Measurements from ENCODE around the gene SLC50A1. TPM values are rescaled to one million over a fixed set of nuclear protein-coding genes. Genes with fewer than 3 reads are reported as not detected.

The SLC50A1 gene
- total and polyA plus RNA-seq, 2 of the 8 experiments (the other 6 are each of a cell fraction or from before 2014, with no cell fraction given) = 36.5 to 90.8 TPM

- no peak overlapping the region for H3K23ac ChIP-seq (ENCODE audit: insufficient read length)
- H3K18ac ChIP-seq (ENCODE audit: extremely low read depth, low read length) = peak overlapping the region; percentile 84
- H2BK15ac ChIP-seq (ENCODE audit: low read length) = peak overlapping the region; percentile 100; the same call in 1 of the 2 replicates
- peak overlapping the region; percentile 46 for H4K5ac ChIP-seq (ENCODE audit: insufficient read length, low read depth, low read length)
- 0 out of 2 replicates have a peak overlapping the region, but pooled peaks have one; percentile 43 for H2BK20ac ChIP-seq (ENCODE audit: low read length)
- no peak overlapping the region for H3K56ac ChIP-seq (replicated peaks; ENCODE audit: insufficient read length, low read depth, low read length)
- peak overlapping the region; percentile 30 to 75 (median 72); a peak in 7 of 8 replicates for H3K4me3 ChIP-seq (ENCODE audit: extremely low read depth in 1 of 4, insufficient read depth in 2 of 4, low read depth in 3 of 4, low read length in 4 of 4)
- peaks cover 0 to 11% of the 10 kb centered on the region in 2 experiments; a peak in 2 of 4 replicates for H3K79me2 ChIP-seq (ENCODE audit: control insufficient read depth in 1 of 2, insufficient read depth in 2 of 2, low read length in 2 of 2)
- H3K27me3 ChIP-seq (replicated peaks in 1 of 4; ENCODE audit: control insufficient read depth in 3 of 4, extremely low read depth in 1 of 4, insufficient read depth in 3 of 4, low read length in 3 of 4) = no peaks in the 10 kb centered on the region
- no peak overlapping the region for H3K9ac ChIP-seq (replicated peaks in 1 of 4; ENCODE audit: extremely low read depth in 1 of 4, low read depth in 3 of 4, low read length in 3 of 4)
- ChIA-PET CTCF (ENCODE audit: partially characterized antibody) (interaction anchor here (0.5 to 12.4 kb wide), 36 partner anchors 8 to 309 kb away, joined by 3 to 215 read pairs (median 4); partner anchors contain the start of genes DPM3, EFNA1, EFNA4 and FLAD1), POLR2A (ENCODE audit: partially characterized antibody) (interaction anchor here (0.5 to 3.0 kb wide), 16 partner anchors 8 to 187 kb away, joined by 3 to 24 read pairs (median 4); partner anchors contain the start of gene SLC50A1)
- H3K27ac ChIP-seq (ENCODE audit: low read depth, low read length) = no peak overlapping the region
- peaks cover 5 to 19% (median 13%) of the 10 kb centered on the region in 4 experiments for H3K4me1 ChIP-seq (replicated peaks in 1 of 4; ENCODE audit: control insufficient read depth in 3 of 4, insufficient read depth in 4 of 4, low read length in 3 of 4)
- H2BK120ac ChIP-seq (replicated peaks; ENCODE audit: low read depth, low read length) = no peak overlapping the region
- peaks cover 0 to 10% (median 7%) of the 10 kb centered on the region in 4 experiments; a peak in 4 of 8 replicates for H3K36me3 ChIP-seq (ENCODE audit: control insufficient read depth in 2 of 4, insufficient read depth in 4 of 4, low read length in 3 of 4)
- H2AFZ ChIP-seq (ENCODE audit: low read length) = peak overlapping the region; percentile 89; the same call in 1 of the 2 replicates
- H2AK5ac ChIP-seq (ENCODE audit: low read depth, low read length) = no peak overlapping the region
- H3K9me3 ChIP-seq (ENCODE audit: insufficient read depth in 2 of 2, low read depth in 1 of 2, low read length in 1 of 2) = no peaks in the 10 kb centered on the region
- FAIRE-seq = peak; percentile 66
- H4K91ac ChIP-seq (replicated peaks; ENCODE audit: insufficient read length, low read length) = peak overlapping the region; percentile 75
- peak overlapping the region; percentile 60; the same call in 1 of the 2 replicates for H2BK5ac ChIP-seq (ENCODE audit: low read depth, low read length)
- peak overlapping the region; percentile 87; the same call in 1 of the 2 replicates for H2BK12ac ChIP-seq (ENCODE audit: low read depth, low read length)
- H3K14ac ChIP-seq (ENCODE audit: insufficient read length) = no peak overlapping the region
- H3K4me2 ChIP-seq (ENCODE audit: insufficient read depth in 1 of 2, low read depth in 2 of 2, low read length in 2 of 2) = peak overlapping the region; percentile 63 to 100
- DNase-seq (ENCODE audit: low read depth in 1 of 2, low spot score in 2 of 2) = peak in 1 of 2 experiments; percentile 96
- WGBS, 2 experiments (ENCODE audit: extremely low coverage in 1 of 2, insufficient coverage in 1 of 2, insufficient read length in 1 of 2, insufficient replicate concordance in 2 of 2, low coverage in 1 of 2, low lambda C conversion rate in 2 of 2, missing lambda C conversion rate in 1 of 2) = 6% methylated on average over 24 of the region's 28 CpGs; no CpG with 5 or more reads in 1 of the 2 experiments
- H3K23me2 ChIP-seq (ENCODE audit: low read depth, low read length) = peaks cover 11% of the 10 kb centered on the region
- no peaks in the 10 kb centered on the region for H3K79me1 ChIP-seq (ENCODE audit: low read depth, low read length)
- H4K20me1 ChIP-seq (replicated peaks in 1 of 2; ENCODE audit: control insufficient read depth in 1 of 2, insufficient read depth in 2 of 2, low read length in 2 of 2) = no peaks in the 10 kb centered on the region
- H4K8ac ChIP-seq (ENCODE audit: extremely low read depth, insufficient read depth, low read length) = 0 out of 2 replicates have a peak overlapping the region, but pooled peaks have one; percentile 22
- H3K4ac ChIP-seq (replicated peaks; ENCODE audit: insufficient read length, low read depth, low read length) = peak overlapping the region; percentile 71
- TF ChIP-seq RBBP5 (IDR thresholded peaks at IDR 0.05; ENCODE audit: borderline replicate concordance, low read depth, low read length) (0 out of 2 replicates have a peak, but pooled peaks have one; percentile 21), SP4 (IDR thresholded peaks at IDR 0.05; ENCODE audit: low read length) (no peak), POU5F1 (IDR thresholded peaks at IDR 0.05; ENCODE audit: low read depth, low read length) (no peak), SIN3A (conservative IDR thresholded peaks at IDR 0.05 in 1 of 2, IDR thresholded peaks at IDR 0.05 in 1 of 2; ENCODE audit: low read depth in 1 of 2, low read length in 2 of 2) (peak in 1 of 2 experiments; percentile 19; a peak in 2 of 4 replicates), SAP30 (IDR thresholded peaks at IDR 0.05; ENCODE audit: insufficient read depth, insufficient replicate concordance, low read length) (peak; percentile 51), RAD21 (IDR thresholded peaks at IDR 0.05 in 1 of 2, conservative IDR thresholded peaks at IDR 0.05 in 1 of 2; ENCODE audit: low read depth in 2 of 2, low read length in 2 of 2) (peak; percentile 96 to 98), HDAC2 (IDR thresholded peaks at IDR 0.05; ENCODE audit: borderline replicate concordance in 1 of 2, low read depth in 2 of 2, low read length in 2 of 2) (peak in 1 of 2 experiments; percentile 37; a peak in 1 of 4 replicates), CREB1 (IDR thresholded peaks at IDR 0.05) (peak; percentile 37; the same call in 1 of the 2 replicates)
Measured at GRCh38 chr1:155167166-155168104, 31.8 kb downstream of the SLC50A1 start.
